ENCODE results near the gene TREML4. TPM values are rescaled to one million over a fixed set of nuclear protein-coding genes. Genes with fewer than 3 reads are reported as not detected.
A peak's percentile ranks its signal among the peaks of the same experiment; 100 is the strongest.
"Not testable (repeated sequence)": the region's sequence is repeated elsewhere in the genome, so short reads cannot be mapped to it uniquely, and the experiment has no call there.

TREML4 gene, protein sequence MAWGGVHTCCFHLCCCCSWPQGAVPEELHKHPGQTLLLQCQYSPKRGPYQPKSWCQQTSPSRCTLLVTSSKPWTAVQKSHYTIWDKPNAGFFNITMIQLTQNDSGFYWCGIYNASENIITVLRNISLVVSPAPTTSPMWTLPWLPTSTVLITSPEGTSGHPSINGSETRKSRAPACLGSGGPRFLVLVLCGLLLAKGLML
- 2.2 TPM for polyA plus RNA-seq

DNA sequence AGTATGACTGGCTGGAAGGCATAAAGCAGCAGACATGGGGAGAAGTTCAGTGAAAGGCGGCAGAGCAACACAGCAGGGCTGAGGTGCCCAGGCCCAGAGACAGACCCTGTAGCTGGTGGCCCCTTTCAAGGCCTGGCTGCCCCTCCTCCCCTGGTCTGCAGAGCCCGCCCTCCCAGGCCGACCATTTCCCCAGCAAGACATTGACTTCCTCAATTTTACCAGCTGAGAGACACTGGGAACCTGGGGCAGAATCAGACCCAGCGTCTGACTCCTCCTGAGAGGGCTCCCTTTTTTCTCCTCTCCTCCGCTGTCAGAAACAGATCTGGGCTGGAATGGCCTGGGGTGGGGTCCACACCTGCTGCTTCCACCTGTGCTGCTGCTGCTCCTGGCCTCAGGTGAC is at the start of gene TREML4:
Gene TREML4 (plus strand): TSS at position 254 of the 400 bp plus-strand sequence. CDS start 79 bp downstream, at position 333.
- H3K27me3 Mint-ChIP-seq = peaks cover 11% of the 10 kb centered on the region
- H3K4me1 Mint-ChIP-seq = peaks cover 0 to 11% (median 3%) of the 10 kb centered on the region in 3 donors
- peak within 1 kb of the TSS in 2 of 4 donors; percentile 44 to 68 for H3K4me3 Mint-ChIP-seq
- H3K9me3 Mint-ChIP-seq = no peaks in the 10 kb centered on the region
- H3K36me3 Mint-ChIP-seq = peaks cover 3% of the 10 kb centered on the region
- H3K27ac Mint-ChIP-seq = no peak within 1 kb of the TSS

DNA sequence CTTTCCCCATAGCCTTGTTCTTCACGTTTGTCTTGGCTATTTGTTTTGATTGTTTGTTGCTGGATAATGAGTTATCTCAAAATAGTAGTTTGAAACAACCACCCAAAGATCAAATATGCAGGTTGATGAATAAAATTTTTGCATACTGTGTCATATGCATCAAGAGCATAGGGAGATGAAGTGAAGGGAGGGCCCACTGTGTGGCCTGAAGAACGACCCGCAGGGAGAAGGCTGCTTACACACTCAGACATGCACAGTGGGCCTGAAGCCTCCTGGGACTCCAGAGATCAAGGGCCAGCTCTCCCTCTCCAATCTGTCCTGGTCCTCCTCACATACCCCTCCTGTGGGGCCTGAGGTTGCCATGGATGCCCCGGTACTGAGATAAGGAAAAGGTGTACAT is 49.0 kb upstream of the TREML4 start:
- Mint-ChIP-seq H3K9me3 (no peaks in the 10 kb centered on the region), H3K4me1 (peaks cover 2 to 22% (median 16%) of the 10 kb centered on the region in 3 donors), H3K27ac (peak overlapping the region in 1 of 3 donors; percentile 4), H3K36me3 (peaks cover 2% of the 10 kb centered on the region), H3K4me3 (no peak overlapping the region), H3K27me3 (peaks cover 5% of the 10 kb centered on the region)

GRCh38 chr6:41181566-41181965 is 46.6 kb upstream of the TREML4 start:
- Mint-ChIP-seq H3K27ac (no peak overlapping the region), H3K9me3 (no peaks in the 10 kb centered on the region), H3K27me3 (peaks cover 5% of the 10 kb centered on the region), H3K4me1 (peaks cover 10 to 29% (median 26%) of the 10 kb centered on the region in 3 donors), H3K36me3 (peaks cover 2% of the 10 kb centered on the region), H3K4me3 (no peak overlapping the region)

DNA sequence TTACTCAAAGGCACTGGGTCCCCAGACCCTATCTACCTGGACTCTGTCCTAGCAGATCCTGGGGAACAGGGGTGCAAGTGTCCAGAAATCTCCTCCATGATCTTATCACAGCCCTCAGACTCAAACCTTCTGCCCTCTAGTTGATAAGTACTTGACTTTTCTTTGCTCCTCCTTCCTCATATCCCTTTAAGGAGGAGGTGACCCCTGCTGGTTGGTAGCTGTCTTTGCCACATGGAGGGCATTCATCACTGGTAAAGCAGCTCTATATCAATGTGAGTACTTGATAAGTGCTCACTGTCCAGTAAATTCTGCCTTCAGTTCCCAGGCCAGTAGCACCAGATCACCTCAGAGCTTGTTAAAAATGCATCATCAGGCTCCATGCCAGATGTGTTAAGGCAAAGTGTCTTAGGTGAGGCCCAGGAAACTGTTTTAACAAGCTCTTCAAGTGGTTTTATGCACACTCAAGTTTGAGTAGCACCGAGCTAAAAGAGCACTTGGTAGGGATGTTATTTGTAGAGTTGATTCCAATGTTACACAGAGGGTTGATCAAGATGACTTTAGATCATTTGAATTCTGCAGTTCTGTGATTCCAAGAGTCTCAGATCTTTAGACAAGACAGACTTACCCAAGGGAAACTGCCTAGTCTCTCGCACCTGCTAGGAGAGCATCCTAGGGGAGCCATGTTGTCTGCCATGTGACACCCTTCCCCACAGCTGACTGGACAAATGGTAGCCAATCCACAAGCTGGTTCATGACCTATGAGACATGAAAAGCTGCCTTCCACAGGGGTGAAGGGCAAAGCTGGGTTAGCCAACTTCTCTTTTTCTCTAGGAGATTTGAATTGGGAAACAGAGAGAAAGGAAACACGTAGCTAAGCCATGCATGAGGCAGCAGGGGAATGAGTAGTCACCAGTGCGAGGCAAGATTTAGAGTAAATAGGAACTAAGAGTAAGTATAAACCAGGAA is 45.8 kb upstream of the TREML4 start:
- Mint-ChIP-seq H3K4me3 (peak overlapping the region in 1 of 4 donors; percentile 38), H3K36me3 (peaks cover 2% of the 10 kb centered on the region), H3K9me3 (no peaks in the 10 kb centered on the region), H3K27ac (peak overlapping the region in 1 of 3 donors; percentile 51), H3K4me1 (peaks cover 10 to 37% (median 30%) of the 10 kb centered on the region in 3 donors), H3K27me3 (peaks cover 5% of the 10 kb centered on the region)

GRCh38 chr6:41184761-41185160 is 43.4 kb upstream of the TREML4 start:
- Mint-ChIP-seq H3K4me3 (no peak overlapping the region), H3K9me3 (peaks cover 0 to 4% (median 0%) of the 10 kb centered on the region in 3 donors), H3K36me3 (peaks cover 2% of the 10 kb centered on the region), H3K4me1 (peaks cover 13 to 37% (median 30%) of the 10 kb centered on the region in 3 donors), H3K27me3 (peaks cover 3% of the 10 kb centered on the region), H3K27ac (no peak overlapping the region)

GRCh38 chr6:41186031-41186562 is 42.1 kb upstream of the TREML4 start:
- H3K4me1 Mint-ChIP-seq = peaks cover 13 to 37% (median 30%) of the 10 kb centered on the region in 3 donors

GRCh38 chr6:41187924-41188886 is 39.9 kb upstream of the TREML4 start:
- Mint-ChIP-seq H3K4me3 (no peak overlapping the region), H3K27ac (no peak overlapping the region), H3K4me1 (peaks cover 10 to 25% (median 16%) of the 10 kb centered on the region in 3 donors), H3K9me3 (peaks cover 0 to 4% (median 0%) of the 10 kb centered on the region in 3 donors), H3K36me3 (no peaks in the 10 kb centered on the region), H3K27me3 (no peaks in the 10 kb centered on the region)

More at GRCh38 chr6:41186031-41186562, 42.1 kb upstream of the TREML4 start:
- H3K27me3 Mint-ChIP-seq = peaks cover under 1% of the 10 kb centered on the region
- no peaks in the 10 kb centered on the region for H3K36me3 Mint-ChIP-seq
- H3K4me3 Mint-ChIP-seq = peak overlapping the region in 3 of 4 donors; percentile 63 to 74 (median 66)
- peak overlapping the region in 2 of 3 donors; percentile 28 to 86 for H3K27ac Mint-ChIP-seq
- H3K9me3 Mint-ChIP-seq = peaks cover 0 to 4% (median 0%) of the 10 kb centered on the region in 3 donors

DNA sequence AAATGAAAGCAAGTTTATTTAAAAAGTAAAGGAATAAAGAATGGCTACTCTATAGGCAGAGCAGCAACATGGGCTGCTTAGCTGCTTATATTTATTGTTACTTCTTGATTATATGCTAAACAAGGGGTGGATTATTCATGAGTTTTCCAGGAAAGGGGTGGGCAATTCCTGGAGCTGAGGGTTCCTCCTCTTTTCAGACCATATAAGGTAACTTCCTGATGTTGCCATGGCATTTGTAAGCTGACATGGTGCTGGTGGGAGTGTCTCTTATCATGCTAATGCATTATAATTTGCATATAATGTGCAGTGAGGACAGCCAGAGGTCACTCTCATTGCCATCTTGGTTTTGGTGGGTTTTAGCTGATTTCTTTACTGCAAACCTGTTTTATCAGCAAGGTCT is 39.1 kb upstream of the TREML4 start:
- H3K36me3 Mint-ChIP-seq, H3K9me3 Mint-ChIP-seq, H3K27me3 Mint-ChIP-seq, H3K4me3 Mint-ChIP-seq: not testable (repeated sequence)
- peaks cover 10 to 20% (median 14%) of the 10 kb centered on the region in 3 donors for H3K4me1 Mint-ChIP-seq
- peak overlapping the region in 1 of 3 donors; percentile 57 for H3K27ac Mint-ChIP-seq

DNA sequence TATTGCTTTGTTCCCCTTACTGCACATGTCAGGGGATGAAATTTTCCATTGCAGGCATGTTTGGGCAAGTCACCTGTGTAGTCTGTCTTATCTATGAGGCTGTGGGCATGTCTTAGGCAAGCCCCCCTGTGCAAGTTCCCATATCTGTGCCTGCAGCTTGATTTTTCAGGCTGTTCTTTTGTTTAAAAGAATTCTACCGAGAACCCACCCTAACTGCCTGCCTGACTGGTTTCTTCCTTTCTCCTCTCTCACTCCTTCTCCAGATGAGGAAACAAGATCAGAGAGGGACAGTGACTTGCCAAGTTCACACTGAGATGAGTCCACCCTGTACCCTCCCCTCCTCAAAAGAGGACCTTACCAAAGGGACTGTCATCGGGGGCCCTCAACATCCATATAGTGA is 38.2 kb upstream of the TREML4 start:
- Mint-ChIP-seq H3K9me3 (peaks cover 0 to 4% (median 0%) of the 10 kb centered on the region in 3 donors), H3K36me3 (no peaks in the 10 kb centered on the region), H3K27me3 (no peaks in the 10 kb centered on the region), H3K27ac (peak overlapping the region in 1 of 3 donors; percentile 57), H3K4me1 (peaks cover 10 to 22% (median 18%) of the 10 kb centered on the region in 3 donors), H3K4me3 (no peak overlapping the region)

- peaks cover 10 to 19% (median 19%) of the 10 kb centered on the region in 3 donors for H3K4me1 Mint-ChIP-seq
- no peak overlapping the region for H3K4me3 Mint-ChIP-seq
- peaks cover 3% of the 10 kb centered on the region for H3K27me3 Mint-ChIP-seq
- H3K27ac Mint-ChIP-seq = no peak overlapping the region
- peaks cover 0 to 4% (median 0%) of the 10 kb centered on the region in 3 donors for H3K9me3 Mint-ChIP-seq
- H3K36me3 Mint-ChIP-seq = no peaks in the 10 kb centered on the region
These were observed 37.4 kb upstream of the TREML4 start for GRCh38 chr6:41190791-41191190.

GRCh38 chr6:41191569-41191968 is 36.6 kb upstream of the TREML4 start:
- Mint-ChIP-seq H3K4me3 (no peak overlapping the region), H3K9me3 (peaks cover 0 to 4% (median 0%) of the 10 kb centered on the region in 3 donors)

DNA sequence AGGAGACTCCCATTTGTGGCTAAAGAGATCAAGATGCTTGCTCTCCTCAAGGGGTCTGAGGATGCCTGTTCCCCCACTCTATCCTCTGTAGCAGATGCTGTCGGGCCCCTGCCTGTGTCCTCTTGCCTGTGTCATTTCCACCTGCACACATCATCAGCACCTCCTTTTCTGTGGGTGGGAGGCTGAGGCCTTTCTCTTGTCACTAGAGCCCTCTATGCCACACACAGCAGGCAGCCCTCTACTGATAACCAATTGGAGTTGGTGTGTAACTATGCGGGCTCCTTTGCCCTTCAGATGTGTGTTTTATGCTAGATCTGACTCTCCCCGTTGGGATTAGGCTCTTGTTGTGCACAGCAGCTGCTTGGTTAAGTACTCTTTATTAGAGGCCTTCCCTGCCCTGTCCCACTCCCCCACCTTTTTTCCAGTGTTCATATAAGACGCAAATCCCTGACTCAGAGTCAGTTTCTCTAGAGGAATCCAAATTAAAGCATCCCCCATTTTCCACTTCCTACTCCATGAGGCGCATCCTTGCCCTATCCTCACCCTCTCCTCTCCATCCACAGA is 34.9 kb upstream of the TREML4 start:
- H3K36me3 Mint-ChIP-seq = peaks cover 10% of the 10 kb centered on the region
- H3K9me3 Mint-ChIP-seq = peaks cover 0 to 4% (median 0%) of the 10 kb centered on the region in 3 donors
- peaks cover 4% of the 10 kb centered on the region for H3K27me3 Mint-ChIP-seq
- H3K4me3 Mint-ChIP-seq = peak overlapping the region in 1 of 4 donors; percentile 35
- no peak overlapping the region for H3K27ac Mint-ChIP-seq
- H3K4me1 Mint-ChIP-seq = peaks cover 13 to 20% (median 18%) of the 10 kb centered on the region in 3 donors

More at GRCh38 chr6:41191569-41191968, 36.6 kb upstream of the TREML4 start:
- Mint-ChIP-seq H3K27me3 (peaks cover 3% of the 10 kb centered on the region), H3K27ac (no peak overlapping the region), H3K4me1 (peaks cover 5 to 17% (median 14%) of the 10 kb centered on the region in 3 donors), H3K36me3 (no peaks in the 10 kb centered on the region)

DNA sequence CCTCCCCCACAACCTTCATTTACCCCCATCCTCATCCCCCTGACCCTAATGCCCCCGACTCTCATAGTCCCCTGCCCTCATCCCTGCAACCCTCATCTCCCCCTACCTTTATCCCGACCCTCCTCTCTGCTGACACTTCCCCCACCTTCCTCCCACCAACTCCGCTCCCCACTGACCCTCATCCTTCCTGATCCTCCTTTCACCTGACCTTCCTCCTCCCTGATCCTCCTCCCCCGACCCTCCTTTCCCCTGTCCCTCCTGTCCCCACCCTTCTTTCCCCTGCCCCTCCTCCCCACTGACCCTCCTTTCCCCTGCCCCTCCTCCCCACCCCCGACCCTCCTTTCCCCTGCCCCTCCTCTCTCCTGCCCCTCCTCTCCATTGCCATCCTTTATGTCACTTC is 34.3 kb upstream of the TREML4 start:
- Mint-ChIP-seq H3K4me1 (peaks cover 11 to 25% (median 18%) of the 10 kb centered on the region in 3 donors), H3K27ac (no peak overlapping the region), H3K27me3 (peaks cover 4% of the 10 kb centered on the region), H3K9me3 (peaks cover 0 to 4% (median 0%) of the 10 kb centered on the region in 3 donors), H3K4me3 (no peak overlapping the region), H3K36me3 (peaks cover 10% of the 10 kb centered on the region)

All from IgD-negative memory B cell (primary cell).